Tongue (tissue), 3 donors: Measurements from ENCODE around the gene NPHS1. TPM values are rescaled to one million over a fixed set of nuclear protein-coding genes. Genes with fewer than 3 reads are reported as not detected.

Experiments used
- DNase-seq: peaks from one replicate; pipeline ENCODE4 v3.0.0-alpha.2; 2015
- small RNA-seq: library from RNA; depleted of rRNA; stranded (forward); fragments of <200 nt; gene quantifications from one replicate; pipeline ENCODE3, GENCODE V24; 2014; ENCODE audit warnings: low replicate concordance
- total RNA-seq: library from RNA; depleted of rRNA; stranded (reverse); fragments of >200 nt; gene quantifications from one replicate; pipeline ENCODE4 v1.2.3, GENCODE V29; 2014

Gene NPHS1
- total RNA-seq, 1 donor from 2014 or later = not detected

GRCh38 chr19:35787227-35787799, 65.0 kb downstream of the NPHS1 start:
- no peak for DNase-seq

GRCh38 chr19:35786299-35787160, 65.8 kb downstream of the NPHS1 start:
- no peak for DNase-seq

- no peak for DNase-seq
Measured at GRCh38 chr19:35785339-35785627, 67.0 kb downstream of the NPHS1 start.

GRCh38 chr19:35784503-35785338, 67.6 kb downstream of the NPHS1 start:
- DNase-seq = no peak

GRCh38 chr19:35783469-35784434, 68.6 kb downstream of the NPHS1 start:
- DNase-seq = no peak

GRCh38 chr19:35782589-35782988, 69.7 kb downstream of the NPHS1 start:
- DNase-seq = no peak

GRCh38 chr19:35781650-35782049, 70.7 kb downstream of the NPHS1 start:
- DNase-seq = no peak

GRCh38 chr19:35780717-35781116, 71.6 kb downstream of the NPHS1 start:
- no peak for DNase-seq

- DNase-seq = no peak
Measured at GRCh38 chr19:35780058-35780457, 72.2 kb downstream of the NPHS1 start.

GRCh38 chr19:35779033-35779432, 73.3 kb downstream of the NPHS1 start:
- no peak for DNase-seq

- no peak for DNase-seq
Measured at GRCh38 chr19:35777961-35778360, 74.3 kb downstream of the NPHS1 start.

GRCh38 chr19:35777086-35777841, 75.0 kb downstream of the NPHS1 start:
- DNase-seq = no peak

GRCh38 chr19:35776102-35776788, 76.1 kb downstream of the NPHS1 start:
- DNase-seq = no peak

Small RNAs within 50 kb of the gene (small RNA-seq; reads per million reads assigned to genes)
- not detected for gene RN7SL402P

Other genes with a start within 250 kb of the NPHS1 start
- gene HAUS5, start 239.8 kb downstream of the NPHS1 start, total RNA-seq = 10.8 TPM
- gene RBM42, start 223.5 kb downstream of the NPHS1 start, total RNA-seq = 39.9 TPM
- not detected for gene ETV2, start 210.8 kb downstream of the NPHS1 start, total RNA-seq
- 440 TPM for gene COX6B1, start 204.2 kb downstream of the NPHS1 start, total RNA-seq
- gene UPK1A, start 186.0 kb downstream of the NPHS1 start, total RNA-seq = not detected
- not detected for gene ZBTB32, start 147.9 kb downstream of the NPHS1 start, total RNA-seq
- gene KMT2B, start 134.5 kb downstream of the NPHS1 start, total RNA-seq = 13.1 TPM
- gene IGFLR1, start 110.1 kb downstream of the NPHS1 start, total RNA-seq = 2.3 TPM
- gene U2AF1L4, start 107.1 kb downstream of the NPHS1 start, total RNA-seq = 11.3 TPM
- gene PSENEN, start 106.9 kb downstream of the NPHS1 start, total RNA-seq = 4.2 TPM
- 6.7 TPM for gene LIN37, start 103.9 kb downstream of the NPHS1 start, total RNA-seq
- 152 TPM for gene HSPB6, start 95.5 kb downstream of the NPHS1 start, total RNA-seq
- gene PROSER3, start 94.3 kb downstream of the NPHS1 start, total RNA-seq = 4.4 TPM
- gene ARHGAP33, start 76.9 kb downstream of the NPHS1 start, total RNA-seq = 26.3 TPM
- gene PRODH2, start 39.7 kb downstream of the NPHS1 start, total RNA-seq = not detected
- gene KIRREL2, start 4.4 kb upstream of the NPHS1 start, total RNA-seq = 0.51 TPM
- gene APLP1, start 16.1 kb upstream of the NPHS1 start, total RNA-seq = 6.3 TPM
- 2.5 TPM for gene NFKBID, start 48.0 kb upstream of the NPHS1 start, total RNA-seq
- not detected for gene HCST, start 50.0 kb upstream of the NPHS1 start, total RNA-seq
- 3.6 TPM for gene TYROBP, start 55.8 kb upstream of the NPHS1 start, total RNA-seq
- gene LRFN3, start 83.9 kb upstream of the NPHS1 start, total RNA-seq = 3.0 TPM
- 20.8 TPM for gene SDHAF1, start 142.7 kb upstream of the NPHS1 start, total RNA-seq
- 1.9 TPM for gene SYNE4, start 156.3 kb upstream of the NPHS1 start, total RNA-seq
- gene ALKBH6, start 161.7 kb upstream of the NPHS1 start, total RNA-seq = 10.1 TPM
- 5.7 TPM for gene CLIP3, start 180.4 kb upstream of the NPHS1 start, total RNA-seq
- 6.7 TPM for gene THAP8, start 201.8 kb upstream of the NPHS1 start, total RNA-seq
- 4.3 TPM for gene WDR62, start 202.4 kb upstream of the NPHS1 start, total RNA-seq